ENCODE data around the gene WIZ. TPM values are rescaled to one million over a fixed set of nuclear protein-coding genes. Genes with fewer than 3 reads are reported as not detected.
A peak's percentile ranks its signal among the peaks of the same experiment; 100 is the strongest.

The WIZ gene
- total and polyA plus RNA-seq, 9 of the 15 experiments (the other 6 are each of a cell fraction or from before 2014, with no cell fraction given), result 0.06 to 37.5 (median 4.8) TPM

GRCh38 chr19:15479391-15480345, 29.9 kb upstream of the WIZ start, which contains the start of gene PGLYRP2:
PGLYRP2 (minus strand) TSS chr19:15479501; CDS start chr19:15479371, 130 bp downstream.
- no peak within 1 kb of the TSS for H3K4me2 ChIP-seq (ENCODE audit: insufficient read depth, low read length)
- no peaks in the 10 kb centered on the region; the same call in 1 of the 2 replicates for H4K20me1 ChIP-seq (replicated peaks; ENCODE audit: control insufficient read depth, insufficient read depth, low read length)
- no peaks in the 10 kb centered on the region for H3K79me2 ChIP-seq (ENCODE audit: control insufficient read depth, insufficient read depth, low read length)
- ATAC-seq (peak; percentile 86), DNase-seq (ENCODE audit: extremely low read depth in 1 of 4, low spot score in 3 of 4) (no peak), FAIRE-seq (no peak)
- H3K9ac ChIP-seq (ENCODE audit: insufficient read depth in 1 of 2, low read depth in 2 of 2, low read length in 2 of 2), result peak within 1 kb of the TSS in 1 of 2 experiments; percentile 40; a peak in 1 of 4 replicates
- ChIA-PET CTCF (ENCODE audit: low intra/inter-chr PET ratio) (no interaction called here), POLR2A (interaction anchor here (1.2 kb wide), 1 partner anchor 14 kb away, joined by 3 read pairs; no protein-coding TSS in a partner anchor)
- no peaks in the 10 kb centered on the region for H3K4me1 ChIP-seq (replicated peaks in 1 of 2; ENCODE audit: control insufficient read depth in 2 of 2, insufficient read depth in 2 of 2, low read length in 2 of 2)
- intact Hi-C loops (cut with micrococcal nuclease), result no loop called here
- in situ Hi-C loops (cut with MboI), result no loop called here
- H2AFZ ChIP-seq (ENCODE audit: low read depth, low read length), result no peak within 1 kb of the TSS
- WGBS (ENCODE audit: insufficient coverage, low coverage, missing lambda C conversion rate), result 4% methylated on average over 16 of the region's 16 CpGs
- no peak within 1 kb of the TSS for H3K4me3 ChIP-seq
- no peak for TF ChIP-seq SNIP1 (IDR thresholded peaks at IDR 0.05; ENCODE audit: low read depth)
- TF ChIP-seq, protein P1, sequence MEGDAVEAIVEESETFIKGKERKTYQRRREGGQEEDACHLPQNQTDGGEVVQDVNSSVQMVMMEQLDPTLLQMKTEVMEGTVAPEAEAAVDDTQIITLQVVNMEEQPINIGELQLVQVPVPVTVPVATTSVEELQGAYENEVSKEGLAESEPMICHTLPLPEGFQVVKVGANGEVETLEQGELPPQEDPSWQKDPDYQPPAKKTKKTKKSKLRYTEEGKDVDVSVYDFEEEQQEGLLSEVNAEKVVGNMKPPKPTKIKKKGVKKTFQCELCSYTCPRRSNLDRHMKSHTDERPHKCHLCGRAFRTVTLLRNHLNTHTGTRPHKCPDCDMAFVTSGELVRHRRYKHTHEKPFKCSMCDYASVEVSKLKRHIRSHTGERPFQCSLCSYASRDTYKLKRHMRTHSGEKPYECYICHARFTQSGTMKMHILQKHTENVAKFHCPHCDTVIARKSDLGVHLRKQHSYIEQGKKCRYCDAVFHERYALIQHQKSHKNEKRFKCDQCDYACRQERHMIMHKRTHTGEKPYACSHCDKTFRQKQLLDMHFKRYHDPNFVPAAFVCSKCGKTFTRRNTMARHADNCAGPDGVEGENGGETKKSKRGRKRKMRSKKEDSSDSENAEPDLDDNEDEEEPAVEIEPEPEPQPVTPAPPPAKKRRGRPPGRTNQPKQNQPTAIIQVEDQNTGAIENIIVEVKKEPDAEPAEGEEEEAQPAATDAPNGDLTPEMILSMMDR (IDR thresholded peaks at IDR 0.05 in 2 of 3, conservative IDR thresholded peaks at IDR 0.05 in 1 of 3; ENCODE audit: insufficient read depth in 2 of 3, low read depth in 1 of 3, low read length in 3 of 3), result peak; percentile 31 to 44 (median 32); a peak in 3 of 6 replicates
- no peak for TF ChIP-seq CHD2 (IDR thresholded peaks at IDR 0.05; ENCODE audit: low read depth, low read length)
- peak in 1 of 2 experiments; percentile 48; a peak in 2 of 4 replicates for TF ChIP-seq RAD21 (CRISPR knock-in tag; conservative IDR thresholded peaks at IDR 0.05 in 1 of 2, IDR thresholded peaks at IDR 0.05 in 1 of 2)
- no peaks in the 10 kb centered on the region for H3K9me3 ChIP-seq (replicated peaks; ENCODE audit: control insufficient read depth, insufficient read depth, low read depth, low read length)
- H3K9me1 ChIP-seq (ENCODE audit: control insufficient read depth, insufficient read depth, low read length), result no peaks in the 10 kb centered on the region
- H3K36me3 ChIP-seq (ENCODE audit: control insufficient read depth, insufficient read depth, low read length), result no peaks in the 10 kb centered on the region
- no TSS peak for BruUV-seq (replicated peaks)
- H3K27ac ChIP-seq (ENCODE audit: extremely low read depth, low read depth, low read length), result no peak within 1 kb of the TSS
- peaks cover 0 to 26% of the 10 kb centered on the region in 2 experiments; a peak in 2 of 5 replicates for H3K27me3 ChIP-seq (ENCODE audit: control insufficient read depth in 2 of 2, insufficient read depth in 2 of 2, low read length in 2 of 2)

All from K562 (cell line).